ENCODE results near the gene PTPRK. TPM values are rescaled to one million over a fixed set of nuclear protein-coding genes. Genes with fewer than 3 reads are reported as not detected.
A peak's percentile ranks its signal among the peaks of the same experiment; 100 is the strongest.

Gene PTPRK
- total RNA-seq, 2 donors from 2014 or later: 29.6 to 30.2 TPM

- no peak for DNase-seq
- intact Hi-C loops (cut with DNase I): no loop called here
- no peak for ATAC-seq
These were observed 367.8 kb downstream of the PTPRK start for GRCh38 chr6:128152551-128152950.

- DNase-seq (no peak), ATAC-seq (no peak)
- intact Hi-C loops (cut with DNase I): no loop called here
These were observed 370.0 kb downstream of the PTPRK start for GRCh38 chr6:128150376-128150775.

DNA sequence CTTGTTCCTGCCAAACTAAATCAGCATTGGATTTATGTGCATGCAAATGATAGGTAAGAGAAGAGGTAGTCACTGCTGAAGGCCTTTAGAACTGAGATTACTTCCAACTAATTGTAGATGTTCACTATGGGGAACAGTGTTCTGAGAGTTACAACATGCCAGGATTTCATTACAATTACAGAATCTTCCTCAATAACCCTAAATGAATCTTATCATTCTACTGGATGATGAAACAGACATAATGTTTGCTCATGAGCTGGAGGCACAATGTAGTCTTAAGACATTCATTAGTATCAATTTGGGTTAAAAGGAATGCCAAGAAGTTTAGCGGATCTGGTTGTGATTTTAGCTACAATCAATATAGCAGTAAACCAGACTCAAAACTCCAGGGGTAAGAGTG is 370.6 kb downstream of the PTPRK start:
- DNase-seq: no peak
- no peak for ATAC-seq
- intact Hi-C loops (cut with DNase I): no loop called here

GRCh38 chr6:128144320-128144719 is 376.1 kb downstream of the PTPRK start:
- DNase-seq (no peak), ATAC-seq (no peak)
- intact Hi-C loops (cut with DNase I): no loop called here

GRCh38 chr6:128141932-128142331 is 378.5 kb downstream of the PTPRK start:
- intact Hi-C loops (cut with DNase I): no loop called here
- ATAC-seq: no peak
- DNase-seq: no peak

- ATAC-seq (peak in 1 of 2 donors; percentile 93), DNase-seq (no peak)
- intact Hi-C loops (cut with DNase I): no loop called here
These were observed 380.9 kb downstream of the PTPRK start for GRCh38 chr6:128139519-128139918.

- ATAC-seq (no peak), DNase-seq (no peak)
- intact Hi-C loops (cut with DNase I): no loop called here
These were observed 381.7 kb downstream of the PTPRK start for GRCh38 chr6:128138694-128139093.

- intact Hi-C loops (cut with DNase I): no loop called here
- DNase-seq (no peak), ATAC-seq (no peak)
These were observed 385.1 kb downstream of the PTPRK start for GRCh38 chr6:128135325-128135724.

DNA sequence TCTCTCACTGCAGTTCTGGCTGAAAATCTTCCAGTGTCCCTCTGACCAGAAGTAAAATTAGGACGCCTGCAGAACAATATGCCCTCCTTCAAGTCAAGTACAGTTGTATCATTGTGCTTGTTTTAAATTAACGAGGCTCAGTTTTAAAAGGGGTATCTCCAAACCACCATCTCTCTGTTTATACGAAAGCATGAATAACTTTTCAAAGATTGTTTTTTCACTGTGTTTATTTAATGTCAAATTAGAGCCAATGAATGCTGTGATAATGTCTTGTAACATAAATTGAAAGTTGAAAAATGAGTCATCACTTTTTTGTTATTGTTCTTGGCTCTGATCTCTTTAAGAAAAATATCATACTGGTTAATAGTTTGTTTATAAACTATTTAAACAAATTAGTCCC is 388.8 kb downstream of the PTPRK start:
- DNase-seq: no peak
- peak in 1 of 2 donors; percentile 23 for ATAC-seq
- intact Hi-C loops (cut with DNase I): no loop called here

DNA sequence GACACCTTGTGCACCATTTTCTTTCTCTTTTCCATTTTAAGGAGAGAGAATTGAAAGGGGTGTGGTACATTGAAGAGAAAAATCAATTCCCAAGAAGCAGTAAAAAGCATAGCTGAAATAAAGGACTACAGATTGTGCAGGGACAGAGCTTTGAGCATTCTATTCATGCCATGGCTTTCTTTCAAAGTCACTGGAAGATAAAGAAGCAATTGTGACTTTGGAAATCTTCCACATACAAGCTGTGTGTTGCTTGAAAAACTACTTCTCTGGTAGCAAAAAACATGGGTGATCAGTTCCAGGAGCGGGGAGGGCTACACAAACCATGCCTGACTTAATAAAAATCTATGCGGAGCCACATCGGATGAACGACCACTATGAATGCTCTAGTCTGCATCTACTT is 389.4 kb downstream of the PTPRK start:
- intact Hi-C loops (cut with DNase I): no loop called here
- DNase-seq (no peak), ATAC-seq (no peak)

DNA sequence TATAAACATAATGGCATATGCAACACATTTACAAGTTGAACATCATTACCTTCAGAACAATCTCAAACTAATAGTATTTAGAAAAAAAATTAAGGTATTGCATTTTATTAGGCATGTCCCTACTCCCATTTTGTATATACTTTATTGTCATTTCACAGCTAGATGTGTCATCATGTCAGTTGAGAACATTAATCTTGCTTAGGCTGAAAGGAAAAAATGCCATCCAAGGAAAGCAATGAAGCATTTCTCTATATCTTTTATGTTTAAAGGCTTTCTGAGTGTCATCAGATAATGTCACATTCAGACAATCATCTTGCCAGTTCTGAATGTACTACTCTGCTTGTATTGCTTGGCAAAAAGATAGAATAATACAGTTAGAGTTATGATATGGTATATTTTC is 390.7 kb downstream of the PTPRK start:
- DNase-seq: no peak
- intact Hi-C loops (cut with DNase I): no loop called here

GRCh38 chr6:128127650-128128049 is 392.7 kb downstream of the PTPRK start:
- ATAC-seq (no peak), DNase-seq (no peak)
- intact Hi-C loops (cut with DNase I): no loop called here

More for the DNA sequence above, 390.7 kb downstream of the PTPRK start:
- ATAC-seq: no peak

DNA sequence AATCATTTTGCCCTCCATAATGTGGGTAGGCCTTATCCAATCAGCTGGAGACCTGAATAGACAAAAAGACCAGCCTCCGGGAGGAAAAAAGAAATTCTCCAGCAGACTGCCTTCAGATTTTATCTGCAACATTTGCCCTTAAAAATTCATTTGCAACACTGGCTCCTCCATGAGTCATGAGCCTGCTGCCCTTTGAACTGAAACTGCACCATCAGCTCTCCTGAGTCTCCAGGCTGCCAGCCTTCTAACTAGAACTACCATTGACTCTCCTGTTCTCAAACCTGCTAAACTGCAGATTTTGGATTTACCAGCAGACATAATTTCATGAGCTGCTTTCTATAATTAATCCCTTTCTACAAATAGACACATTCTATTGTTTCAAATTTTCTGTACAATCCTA is 395.7 kb downstream of the PTPRK start:
- intact Hi-C loops (cut with DNase I): no loop called here
- no peak for DNase-seq
- no peak for ATAC-seq

DNA sequence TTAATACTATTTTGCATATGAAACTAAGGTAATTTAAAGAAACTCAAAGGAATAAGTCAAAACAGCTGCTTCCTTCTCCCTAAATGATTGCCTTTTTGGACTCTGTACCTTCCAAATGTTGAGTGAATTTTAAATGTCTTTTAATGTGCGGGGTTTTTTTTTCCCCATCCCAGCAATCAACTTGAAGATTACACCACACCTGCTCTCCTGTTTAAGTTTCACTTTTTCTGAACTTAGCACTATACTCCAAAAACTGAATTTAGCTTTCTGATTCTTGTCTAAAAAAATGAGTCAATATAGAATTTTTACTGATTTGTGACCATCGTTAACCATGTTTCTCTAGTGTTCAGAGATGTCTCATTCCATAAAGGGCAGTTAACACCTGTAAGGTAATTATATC is 398.8 kb downstream of the PTPRK start:
- no peak for ATAC-seq
- no peak for DNase-seq
- intact Hi-C loops (cut with DNase I): no loop called here

GRCh38 chr6:128121190-128121589 is 399.2 kb downstream of the PTPRK start:
- ATAC-seq (no peak), DNase-seq (no peak)
- intact Hi-C loops (cut with DNase I): no loop called here

DNA sequence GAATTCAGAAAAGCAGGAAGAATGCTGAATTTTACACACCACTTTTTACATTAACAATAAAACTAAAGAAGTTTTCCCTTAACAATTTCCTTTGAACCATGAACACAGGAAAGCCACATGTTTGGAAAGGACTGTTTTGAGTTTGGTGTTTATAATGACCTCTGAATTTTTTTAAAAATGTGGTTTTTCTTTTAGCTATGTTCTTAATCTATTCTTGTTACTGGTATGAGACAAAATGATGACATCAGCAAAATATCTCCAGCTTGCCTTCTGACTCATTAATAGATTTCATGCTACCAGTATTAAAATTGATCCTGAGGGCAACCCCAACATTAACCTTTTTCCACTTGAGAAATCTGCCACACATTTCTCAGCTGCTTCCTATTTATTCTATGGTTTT is 402.0 kb downstream of the PTPRK start:
- intact Hi-C loops (cut with DNase I): no loop called here
- no peak for ATAC-seq
- DNase-seq: no peak

- intact Hi-C loops (cut with DNase I): no loop called here
- DNase-seq (no peak), ATAC-seq (no peak)
These were observed 402.5 kb downstream of the PTPRK start for GRCh38 chr6:128117916-128118315.

DNA sequence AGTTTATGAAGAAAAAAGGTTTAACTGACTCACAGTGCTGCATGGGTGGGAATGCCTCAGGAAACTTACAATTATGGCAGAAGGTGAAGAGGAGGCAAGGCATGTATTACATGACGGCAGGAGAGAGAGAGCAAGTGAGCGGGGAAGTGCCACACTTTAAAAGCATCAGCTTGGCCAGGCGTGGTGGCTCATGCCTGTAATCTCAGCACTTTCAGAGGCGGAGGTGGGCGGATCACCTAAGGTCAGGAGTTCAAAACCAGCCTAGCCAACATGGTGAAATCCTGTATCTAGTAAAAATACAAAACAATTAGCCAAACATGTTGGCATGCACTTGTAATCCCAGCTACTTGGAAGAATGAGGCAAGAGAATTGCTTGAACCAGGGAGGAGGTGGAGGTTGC is 406.2 kb downstream of the PTPRK start:
- DNase-seq (no peak), ATAC-seq (peak in 1 of 2 donors; percentile 27)
- intact Hi-C loops (cut with DNase I): no loop called here

DNA sequence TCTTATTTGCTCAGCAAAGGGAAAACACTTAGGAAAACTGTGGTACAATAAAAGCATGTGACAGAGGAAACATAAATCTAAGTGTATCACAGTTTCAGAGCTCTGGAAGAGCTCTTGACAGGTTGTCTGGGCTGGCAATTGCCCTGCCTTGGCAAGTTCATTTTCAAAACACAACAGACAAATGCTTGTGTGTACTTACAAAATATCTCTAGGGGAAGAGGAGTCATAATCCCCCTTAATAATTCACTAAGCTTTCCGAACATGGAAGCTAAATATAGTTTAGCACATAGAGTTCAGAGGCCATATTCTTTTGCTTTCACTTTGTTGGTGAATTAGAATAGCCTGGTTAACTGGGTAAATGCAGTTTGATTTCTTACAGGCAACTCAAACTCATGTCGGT is 407.9 kb downstream of the PTPRK start:
- intact Hi-C loops (cut with DNase I): no loop called here
- DNase-seq (no peak), ATAC-seq (peak; percentile 47 to 49)

- ATAC-seq (no peak), DNase-seq (no peak)
- intact Hi-C loops (cut with DNase I): no loop called here
These were observed 409.3 kb downstream of the PTPRK start for GRCh38 chr6:128111096-128111495.

DNA sequence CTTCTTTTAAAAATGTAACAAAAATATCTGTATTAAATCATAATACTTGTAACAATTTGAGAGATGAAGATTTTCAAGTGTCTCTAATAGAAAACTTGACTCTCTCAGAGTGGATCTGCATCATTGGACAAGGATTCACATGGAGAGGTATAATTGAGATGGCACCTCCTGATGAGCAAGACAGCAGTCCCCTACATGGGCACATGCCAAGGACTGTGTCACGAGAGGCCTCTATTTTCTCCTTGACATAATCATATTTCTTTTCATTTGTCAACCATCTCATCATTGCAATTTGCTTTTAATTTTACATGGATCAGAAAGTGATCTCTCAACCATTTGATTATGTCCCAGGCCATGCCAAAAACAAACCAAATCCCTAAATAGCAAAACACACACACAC is 412.7 kb downstream of the PTPRK start:
- ATAC-seq: no peak
- no peak for DNase-seq
- intact Hi-C loops (cut with DNase I): no loop called here

- intact Hi-C loops (cut with DNase I): no loop called here
- DNase-seq (no peak), ATAC-seq (no peak)
These were observed 420.7 kb downstream of the PTPRK start for GRCh38 chr6:128099571-128100197.

Measured in left cardiac atrium (tissue), 4 donors.